HG03045 (cell line): ENCODE data around the gene AGA.

Source experiments
- ATAC-seq: cut with Tn5 transposase; IDR thresholded peaks from one replicate; pipeline ENCODE4 v1.9.1; 2021; ENCODE audit warnings: mild to moderate bottlenecking, moderate library complexity; ENCODE audit not compliant: unreplicated experiment

Gene AGA

DNA sequence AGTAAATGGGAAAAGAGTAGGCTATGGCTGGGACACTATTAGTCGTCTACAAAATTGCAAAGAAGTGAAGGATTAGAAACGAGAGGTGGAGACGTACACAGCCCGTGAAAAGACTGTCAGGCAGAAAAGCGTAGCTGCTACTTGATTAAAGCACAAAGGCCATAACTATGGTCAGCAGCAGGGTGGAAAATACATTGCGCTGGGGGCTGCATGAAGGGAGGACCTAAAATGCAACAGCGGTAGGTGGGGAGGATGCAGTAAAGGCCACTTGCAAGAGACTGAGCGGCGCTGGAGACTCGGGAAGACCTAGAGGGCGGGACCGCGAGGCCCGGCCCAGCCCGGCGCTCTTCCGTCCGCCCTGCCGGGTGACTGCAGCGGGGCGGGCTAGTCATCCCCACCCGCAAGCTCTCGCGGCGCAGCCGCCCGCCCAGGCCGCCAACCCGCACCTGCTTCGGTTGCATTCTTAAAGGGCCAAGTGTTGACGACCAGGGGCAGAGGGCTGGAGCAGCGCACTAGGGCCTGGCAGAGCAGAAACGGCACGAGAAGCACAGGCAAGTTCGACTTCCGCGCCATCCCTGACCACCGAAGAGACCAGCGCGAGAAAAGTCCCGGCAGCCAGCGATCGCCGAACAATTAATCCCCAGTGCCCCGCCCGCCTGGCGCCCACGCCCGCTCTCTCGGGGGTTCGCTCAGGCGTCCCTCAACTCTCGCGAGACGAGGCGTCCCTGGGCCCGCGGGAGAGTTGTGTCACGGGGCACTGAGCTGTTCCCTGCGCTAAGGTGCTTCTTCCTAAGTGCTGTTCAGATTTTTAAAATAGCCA lies at the start of gene AGA:
TSS of gene AGA (minus strand) at position 635 of the 820 bp plus-strand sequence. CDS start at position 573, 62 bp downstream.
- peak; percentile 93 for ATAC-seq

DNA sequence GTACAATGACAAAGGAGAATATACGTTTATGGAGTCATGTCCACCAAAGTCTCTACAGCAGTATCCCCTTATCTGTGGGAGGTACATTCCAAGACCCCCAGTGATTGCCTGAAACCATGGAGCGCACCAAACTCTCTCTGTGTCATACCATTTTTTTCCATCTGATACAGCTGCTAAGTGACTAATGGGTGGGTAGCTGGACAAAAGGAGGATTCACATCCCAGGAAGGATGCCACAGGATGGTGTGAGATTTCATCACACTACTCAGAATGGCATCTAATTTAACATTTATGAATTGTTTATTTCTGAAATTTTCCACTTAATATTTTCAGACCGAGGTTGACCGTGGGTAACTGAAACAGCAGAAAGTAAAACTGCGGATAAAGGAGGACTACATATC lies 49.8 kb upstream of the AGA start:
- no peak for ATAC-seq

DNA sequence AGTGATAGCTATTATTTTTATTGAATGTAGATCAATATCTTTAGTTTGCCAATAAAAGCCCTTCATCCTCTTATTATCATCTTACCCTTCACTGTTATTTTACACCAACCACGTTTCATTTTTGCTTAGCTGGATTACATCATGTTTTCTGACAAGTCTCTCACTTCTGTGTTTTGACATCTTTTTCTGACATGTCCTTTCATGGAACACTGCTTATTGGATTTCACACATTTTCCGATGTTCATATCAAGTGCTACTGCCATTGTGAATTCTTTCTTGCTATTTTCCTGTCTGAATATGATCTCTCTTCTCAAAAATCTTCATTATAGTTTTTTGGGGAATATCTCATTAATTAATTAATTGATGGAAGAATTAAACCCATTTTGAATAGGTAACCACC lies 48.5 kb upstream of the AGA start:
- ATAC-seq, result no peak

DNA sequence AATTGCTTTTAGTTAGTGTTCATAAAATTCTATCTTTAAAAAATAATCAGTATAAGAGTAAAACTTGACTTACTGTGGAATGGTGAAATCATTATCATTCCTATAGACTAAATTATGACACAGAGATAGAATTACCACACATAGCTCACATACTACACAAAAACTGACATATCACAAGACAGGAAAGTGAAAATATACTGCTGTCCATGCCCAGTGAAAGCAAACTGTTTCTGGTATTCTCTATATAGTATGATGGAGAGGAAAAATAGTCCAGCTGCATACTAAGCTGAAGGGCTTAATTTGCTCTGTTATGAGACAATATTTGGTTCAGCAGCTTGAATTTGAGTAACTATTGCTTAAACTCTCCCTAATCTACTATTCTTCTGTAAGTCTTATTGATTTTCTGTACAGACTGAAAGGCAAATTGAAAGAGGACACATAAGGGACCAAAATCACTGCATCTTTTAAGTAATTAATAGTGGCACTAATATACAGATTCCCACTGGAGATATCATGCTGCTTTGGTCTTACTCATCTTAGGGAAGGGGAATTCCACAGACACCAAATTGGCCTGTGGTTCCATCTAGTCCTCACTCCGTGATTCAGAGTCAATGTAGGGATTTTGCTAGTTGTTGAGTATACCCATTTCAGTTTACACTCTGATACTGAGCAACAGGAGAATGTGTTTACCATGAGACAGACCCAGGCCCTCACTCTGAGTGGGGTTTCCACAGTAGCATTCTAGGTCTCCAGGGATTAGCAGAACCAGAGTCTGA lies 47.4 kb upstream of the AGA start:
- no peak for ATAC-seq

DNA sequence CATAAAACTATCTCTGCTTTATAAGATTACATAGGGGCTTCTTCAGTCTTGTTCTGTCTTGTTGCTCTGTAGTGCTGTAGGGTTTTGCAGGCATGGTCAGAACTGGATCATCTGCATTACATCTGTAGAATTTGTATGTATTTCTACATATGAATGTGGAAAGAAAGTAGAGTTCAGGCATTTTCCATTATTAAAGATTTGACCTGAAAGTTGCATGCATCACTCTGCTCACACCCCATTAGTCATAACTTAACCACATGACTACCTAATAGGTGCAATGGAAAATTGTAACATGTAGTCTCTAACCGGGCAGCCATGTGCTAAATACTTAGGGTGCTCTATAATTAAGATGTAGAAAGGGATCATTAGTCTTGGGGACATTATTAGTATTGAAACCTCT lies 45.7 kb upstream of the AGA start:
- no peak for ATAC-seq

DNA sequence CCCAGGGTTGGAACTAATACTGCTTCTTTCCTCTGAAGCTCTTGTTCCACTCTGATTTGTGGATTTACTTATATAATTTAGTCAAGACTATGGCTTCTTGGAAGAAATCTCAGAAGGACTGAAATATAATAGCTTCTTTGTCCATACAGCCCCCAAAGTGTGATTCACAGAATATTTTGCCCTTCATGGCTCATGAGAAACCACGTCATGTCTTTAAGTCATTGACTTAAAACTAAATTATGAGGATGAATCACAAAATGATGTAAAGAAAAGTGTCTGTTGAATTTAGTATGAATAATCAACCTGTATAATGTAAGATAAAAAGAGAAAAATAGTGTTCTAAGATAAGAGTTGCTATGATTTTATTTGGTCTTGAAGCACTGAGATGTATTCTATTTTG lies 43.3 kb upstream of the AGA start:
- ATAC-seq, result no peak

DNA sequence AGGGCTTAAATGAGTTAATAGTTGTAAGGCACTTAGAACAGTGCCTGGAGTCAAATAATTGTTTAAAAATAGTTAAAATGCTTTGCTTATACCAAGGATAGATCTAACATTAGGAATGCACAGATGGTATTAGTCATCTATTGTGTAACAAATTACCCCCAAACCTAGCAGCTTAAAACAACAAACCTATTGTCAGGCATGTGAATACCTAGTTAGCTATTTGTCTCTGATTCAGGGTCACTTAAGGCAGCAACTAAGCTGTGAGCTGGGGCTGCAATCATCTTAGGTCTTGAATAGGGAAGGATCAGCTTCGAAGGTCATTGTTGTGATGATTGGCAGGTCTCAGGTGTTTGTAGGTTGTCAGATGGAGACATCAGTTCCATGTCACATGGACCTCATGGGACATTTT lies 42.4 kb upstream of the AGA start:
- no peak for ATAC-seq

DNA sequence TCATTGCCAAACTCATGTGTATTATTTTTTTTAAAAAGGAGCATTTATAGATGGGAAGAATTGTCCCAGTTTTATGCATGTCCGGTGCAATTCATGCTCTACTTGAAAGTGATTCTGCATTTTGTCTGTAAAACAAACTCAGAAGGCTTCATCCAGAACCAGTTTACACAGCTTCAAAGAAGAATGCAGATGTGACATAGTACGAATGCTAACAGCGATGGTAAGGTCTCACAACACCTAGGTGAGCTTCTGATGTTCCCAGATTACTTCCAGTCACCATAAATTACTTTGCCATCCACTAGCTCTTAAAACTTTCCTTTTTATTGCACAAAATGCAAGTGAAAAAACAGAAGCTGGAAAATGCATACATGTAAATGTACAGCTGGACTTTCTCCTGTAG lies 41.5 kb upstream of the AGA start:
- ATAC-seq, result no peak

DNA sequence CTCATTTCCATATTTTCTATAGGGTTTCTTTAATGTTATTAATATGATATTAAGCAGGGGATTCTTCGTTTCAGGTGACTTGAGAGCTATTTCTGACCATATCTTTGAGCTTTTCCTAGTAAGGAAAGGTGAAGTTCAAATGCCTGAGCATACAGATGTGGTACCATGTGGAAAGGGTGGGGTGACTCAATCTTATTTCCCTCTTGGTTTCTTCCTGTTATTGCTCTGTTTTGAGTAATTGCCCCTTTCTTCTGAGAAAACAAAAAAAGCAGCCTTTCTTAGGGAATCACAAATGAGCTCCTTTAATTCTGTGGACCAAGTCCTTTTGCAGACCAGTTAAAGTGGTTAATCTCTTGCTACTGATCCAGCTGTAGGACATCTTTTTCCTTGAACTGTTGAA lies 41.0 kb upstream of the AGA start:
- no peak for ATAC-seq

DNA sequence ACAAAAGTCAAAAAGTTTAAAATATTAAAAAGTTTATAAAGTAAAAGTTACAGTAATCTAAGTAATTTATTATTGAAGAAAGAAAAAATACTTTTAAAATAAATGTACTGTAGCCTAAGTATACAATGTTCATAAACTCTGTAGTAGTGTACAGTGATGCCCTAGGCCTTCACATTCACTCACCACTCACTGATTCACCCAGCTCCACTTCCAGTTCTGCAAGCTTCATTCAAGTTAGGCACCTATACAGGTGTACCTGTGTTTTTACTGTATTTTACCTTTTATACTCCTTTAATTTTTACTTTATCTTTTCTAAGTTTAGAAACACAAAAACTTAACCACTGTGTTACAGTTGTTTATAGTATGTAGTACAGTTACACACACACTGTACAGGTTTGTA lies 40.1 kb upstream of the AGA start:
- ATAC-seq, result no peak

DNA sequence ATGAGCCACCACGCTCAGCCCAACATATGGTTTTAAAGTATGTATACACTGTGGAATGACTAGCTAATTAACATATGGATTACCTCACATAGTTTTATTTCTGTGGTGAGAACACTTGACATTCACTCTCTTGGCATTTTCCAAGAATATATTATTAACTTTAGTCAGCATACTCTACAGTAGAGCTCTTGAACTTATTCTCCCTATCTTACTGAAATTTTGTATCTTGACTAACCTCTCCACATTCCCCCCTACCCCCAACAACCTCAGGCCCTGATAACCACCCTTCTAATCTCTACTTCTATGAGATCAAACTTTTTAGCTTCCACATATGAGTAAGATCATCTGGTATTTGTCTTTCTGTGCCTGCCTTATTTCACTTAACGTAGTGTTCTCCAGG lies 38.6 kb upstream of the AGA start:
- no peak for ATAC-seq

DNA sequence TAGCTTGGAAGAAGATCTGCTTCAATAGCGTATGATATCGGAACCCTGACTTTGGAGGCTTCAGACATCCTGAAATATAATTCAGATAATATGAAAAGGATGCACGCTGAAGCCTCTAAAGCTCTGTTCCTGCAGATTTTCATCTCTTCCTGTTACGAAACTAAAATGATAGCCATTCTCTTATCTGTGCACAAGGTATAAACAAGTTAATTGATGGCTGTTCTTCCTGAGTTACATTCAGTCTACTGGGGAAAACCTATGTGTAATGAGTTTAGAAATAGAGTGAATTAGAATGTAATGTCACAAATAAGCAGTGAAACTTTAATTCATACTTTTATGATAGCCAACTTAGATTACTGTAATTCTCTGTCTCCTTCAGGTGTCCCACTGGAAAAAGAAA lies 36.8 kb upstream of the AGA start:
- ATAC-seq, result no peak

DNA sequence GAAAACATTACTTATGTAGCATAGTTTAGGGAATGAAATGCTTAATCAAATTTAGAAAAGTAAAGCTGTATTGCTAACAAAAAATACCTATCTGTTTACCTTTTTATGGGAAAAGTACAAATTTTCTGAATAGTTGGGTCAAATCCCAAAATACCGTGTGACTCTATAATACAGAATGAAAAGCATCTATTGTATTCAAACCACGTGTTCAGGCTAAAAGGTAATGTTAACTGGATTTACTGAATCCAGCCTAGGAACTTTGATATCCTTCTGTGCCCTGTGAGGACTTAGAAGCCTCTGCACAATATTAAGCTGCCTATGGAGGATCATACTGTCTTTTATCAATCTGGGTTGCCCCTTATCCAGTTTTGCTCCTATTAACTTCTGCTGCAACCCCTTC lies 36.3 kb upstream of the AGA start:
- ATAC-seq, result no peak

DNA sequence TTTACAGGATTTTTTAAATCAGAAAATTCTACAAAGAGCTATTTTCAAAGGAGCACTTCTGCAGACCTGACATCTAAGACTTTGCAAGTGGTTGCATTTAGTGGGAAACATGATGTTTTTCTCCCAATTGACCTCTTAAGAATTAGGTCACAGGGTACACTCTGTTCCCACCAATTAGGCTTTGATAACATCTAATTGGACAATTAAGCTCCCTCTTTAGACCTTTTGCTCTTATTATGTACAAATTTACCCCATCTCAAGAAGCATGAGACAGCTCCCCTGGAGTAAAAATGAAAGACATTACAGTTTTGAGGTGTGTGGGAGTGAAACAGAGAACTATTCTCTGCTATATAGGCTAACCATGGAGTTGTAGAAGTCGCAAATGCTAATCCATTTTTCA lies 31.8 kb upstream of the AGA start:
- no peak for ATAC-seq

DNA sequence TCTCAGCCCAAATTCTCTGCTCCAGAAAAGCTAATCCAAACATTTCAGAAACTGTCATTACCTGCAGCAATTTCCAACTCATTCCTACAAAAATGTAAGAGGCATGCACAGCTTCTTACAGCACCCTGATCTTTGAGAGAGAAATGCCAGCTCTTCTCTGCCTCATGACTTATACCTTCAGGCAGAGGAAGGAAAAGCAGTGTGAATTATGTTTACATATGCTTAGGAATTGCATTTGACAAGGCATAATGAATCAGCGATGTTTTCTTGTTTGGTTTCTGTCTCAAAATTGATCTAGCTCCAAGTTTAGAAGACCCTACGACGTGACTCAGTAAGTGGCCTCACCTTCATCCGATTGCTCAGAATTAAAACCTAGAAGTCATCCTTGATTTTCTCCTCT lies 21.8 kb upstream of the AGA start:
- ATAC-seq, result no peak

DNA sequence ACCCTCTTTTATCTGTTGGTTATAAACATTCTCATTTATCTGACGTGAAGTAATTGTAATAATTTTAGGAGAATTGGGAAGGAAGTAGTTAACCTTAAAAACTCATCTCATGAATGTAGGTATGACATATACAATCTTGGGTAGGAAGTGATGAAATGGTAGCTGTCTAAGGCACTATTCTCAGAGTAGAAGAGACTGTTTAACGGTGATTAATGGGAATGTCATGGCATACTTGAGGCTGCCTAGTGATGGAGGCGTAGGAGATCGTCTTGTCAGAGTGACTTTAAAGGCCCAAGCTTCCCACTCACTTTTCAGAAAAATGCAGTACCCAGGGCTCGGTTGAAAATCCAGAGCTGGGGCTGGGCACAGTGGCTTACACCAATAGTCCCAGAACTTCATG lies 19.4 kb upstream of the AGA start:
- ATAC-seq, result no peak

DNA sequence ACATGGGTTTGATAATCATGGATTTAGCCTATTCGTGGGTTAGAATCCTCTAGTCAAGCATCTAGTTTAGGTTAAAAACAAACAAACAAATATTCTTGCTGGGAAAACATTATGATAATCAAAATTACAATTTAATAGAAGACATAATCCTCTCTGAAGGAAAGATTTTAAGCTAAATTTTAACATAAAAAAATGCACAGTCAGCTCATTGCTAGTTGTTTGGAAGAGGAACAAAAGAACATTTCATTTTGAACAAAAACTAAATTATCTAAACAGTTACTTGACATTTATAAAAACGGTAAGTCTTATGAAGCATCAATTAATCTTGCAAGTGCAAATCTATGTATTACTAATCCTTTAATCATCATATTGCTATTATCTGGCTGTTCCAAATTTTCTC lies 18.2 kb upstream of the AGA start:
- no peak for ATAC-seq

DNA sequence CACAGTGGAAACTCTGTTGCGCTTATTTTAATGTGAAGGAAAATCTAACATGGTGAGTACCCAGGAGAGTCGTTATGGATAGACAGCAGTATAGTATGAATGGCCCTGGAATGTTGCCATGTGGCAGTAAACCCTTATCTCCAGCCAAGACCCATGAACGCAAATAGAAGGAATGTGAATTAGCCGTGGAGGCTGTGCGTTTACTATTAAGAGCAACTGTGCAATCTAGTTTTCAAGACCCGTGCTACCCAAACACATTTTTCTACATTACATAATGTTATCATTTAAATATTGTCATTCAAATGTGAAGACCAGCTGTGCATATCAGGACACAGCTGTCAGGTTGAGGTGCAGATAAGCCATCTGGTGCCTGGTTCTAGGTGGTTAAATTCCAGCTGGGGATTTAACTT lies 13.3 kb upstream of the AGA start:
- ATAC-seq, result no peak

DNA sequence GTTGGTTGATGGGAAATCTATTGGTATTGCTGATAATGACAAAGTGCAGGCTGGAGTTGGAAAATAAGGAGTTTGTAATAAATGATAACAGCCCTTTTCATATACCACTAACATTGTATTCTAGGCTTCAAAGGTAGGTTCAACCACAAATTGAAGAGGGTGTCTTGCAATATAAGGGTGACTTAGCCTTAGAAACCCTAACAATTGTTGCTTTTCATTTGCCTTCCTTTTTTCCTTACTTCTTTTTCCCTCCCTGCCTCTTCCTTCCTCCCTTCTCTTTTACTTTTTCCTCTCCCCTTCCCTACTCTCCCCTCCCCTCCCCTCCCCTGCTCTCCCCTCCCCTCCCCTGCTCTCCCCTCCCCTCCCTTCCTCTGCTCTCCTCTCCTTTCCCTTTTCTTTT lies 10.9 kb upstream of the AGA start:
- no peak for ATAC-seq

DNA sequence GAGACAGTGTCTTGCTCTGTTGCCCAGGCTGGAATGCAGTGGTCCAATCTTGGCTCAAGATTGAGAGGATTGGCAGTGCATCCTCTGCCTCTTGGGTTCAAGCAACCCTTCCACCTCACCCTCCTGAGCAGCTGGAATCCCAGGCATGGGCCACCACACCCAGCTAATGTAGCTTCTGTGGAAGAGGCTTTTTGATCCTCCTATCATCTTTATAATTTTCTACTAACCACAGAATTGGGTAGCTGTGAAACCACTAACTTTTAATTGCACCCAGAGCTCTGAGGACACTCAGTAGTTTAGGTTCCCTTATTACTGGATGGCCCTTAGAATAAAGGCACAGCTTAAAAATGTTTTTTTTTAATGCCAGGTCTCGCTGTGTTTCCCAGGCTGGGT lies 8.9 kb upstream of the AGA start:
- no peak for ATAC-seq

DNA sequence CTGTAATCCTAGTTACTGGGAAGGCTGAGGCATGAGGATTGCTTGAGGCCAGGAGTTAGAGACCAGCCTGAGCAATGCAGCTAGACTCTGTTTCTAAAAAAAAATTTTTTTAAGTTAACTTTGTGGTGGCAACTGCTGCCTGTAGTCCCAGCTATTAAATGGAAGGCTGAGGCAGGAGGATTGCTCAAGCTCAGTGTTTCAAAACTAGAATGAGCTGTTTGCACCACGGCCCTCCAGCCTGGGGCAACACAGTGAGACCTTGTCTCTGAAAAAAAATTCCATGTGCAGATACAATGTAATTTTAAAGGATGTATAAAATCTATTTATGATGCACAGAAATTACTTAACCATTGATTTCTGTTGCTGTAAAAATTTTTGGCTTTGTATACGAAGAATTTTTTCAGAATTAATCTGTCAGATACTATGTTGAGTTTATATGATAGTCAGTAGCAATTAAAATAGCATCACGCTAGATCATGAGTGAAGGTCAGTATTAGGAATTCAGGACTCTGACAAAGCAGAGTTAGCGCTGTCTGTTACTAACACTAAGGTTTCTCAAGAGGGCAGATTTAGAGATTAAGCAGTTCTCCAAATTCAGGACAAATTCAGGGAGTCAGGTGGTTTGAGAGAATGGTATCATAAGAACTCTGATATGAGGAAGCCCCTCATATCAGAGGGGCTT lies 8.3 kb upstream of the AGA start:
- no peak for ATAC-seq

DNA sequence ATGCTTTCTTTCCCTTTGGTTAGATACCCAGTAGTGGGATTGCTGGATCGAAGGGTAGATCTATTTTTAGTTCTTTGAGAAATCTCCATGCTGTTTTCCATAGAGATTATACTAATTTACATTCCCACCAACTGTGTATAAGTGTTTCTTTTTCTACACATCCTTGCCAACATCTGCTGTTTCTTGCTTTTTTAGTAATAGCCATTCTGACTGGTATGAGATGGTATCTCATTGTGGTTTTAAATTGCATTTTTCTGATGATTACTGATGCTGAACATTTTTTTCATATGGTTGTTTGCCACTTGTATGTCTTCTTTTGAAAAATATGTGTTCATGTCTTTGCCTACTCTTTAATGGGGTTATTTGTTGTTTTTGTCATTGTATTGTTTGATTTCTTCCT lies 6.6 kb upstream of the AGA start:
- ATAC-seq, result no peak
